A673 (cell line): Measurements from ENCODE around the gene RCBTB2. TPM values are rescaled to one million over a fixed set of nuclear protein-coding genes. Genes with fewer than 3 reads are reported as not detected.

ENCODE experiments used
- BruUV-seq: library from RNA; stranded (reverse); fragments of 400-500 nt; replicated peaks from 2 replicates; lab custom pipeline; 2021; lab: Mats Ljungman, UMichigan
- CTCF ChIA-PET: fragments of 300-600 bp; sonication (Branson Sonifier 250); formaldehyde crosslinking; loops from one replicate; lab custom pipeline; 2022; ENCODE audit warnings: antibody characterized with exemption; lab: Charles Lee
- POLR2A ChIA-PET: fragments of 300-600 bp; sonication (Branson Sonifier 250); formaldehyde crosslinking; loops from one replicate; lab custom pipeline; 2022; ENCODE audit warnings: antibody characterized with exemption; ENCODE audit not compliant: low non-redundant PET; lab: Charles Lee
- DNase-seq: peaks from one replicate; pipeline ENCODE4 v3.0.0-alpha.2; 2015; ENCODE audit warnings: low spot score
- H3K27ac ChIP-seq: fragments of 200-600 bp; sonication (generic); 2 replicates; pipeline ENCODE4 v1.5.1; 2016; ENCODE audit warnings: mixed run types, low read depth, mild to moderate bottlenecking, mixed read lengths, antibody characterized with exemption, low read length; ENCODE audit not compliant: poor library complexity, severe bottlenecking
- H3K27me3 ChIP-seq: fragments of 200-600 bp; sonication (generic); replicated peaks from 2 replicates; pipeline ENCODE4 v1.6.1; 2017; ENCODE audit warnings: mixed run types, low read depth, mild to moderate bottlenecking, mixed read lengths, antibody characterized with exemption, low read length; ENCODE audit not compliant: insufficient read depth, poor library complexity
- H3K36me3 ChIP-seq: fragments of 200-600 bp; sonication (generic); 2 replicates; pipeline ENCODE4 v1.6.1; 2016; ENCODE audit warnings: mixed run types, mild to moderate bottlenecking, mixed read lengths, antibody characterized with exemption, low read length; ENCODE audit not compliant: insufficient read depth, poor library complexity, severe bottlenecking
- H3K4me1 ChIP-seq: fragments of 200-600 bp; sonication (generic); 2 replicates; pipeline ENCODE4 v1.6.1; 2017; ENCODE audit warnings: mixed run types, mild to moderate bottlenecking, mixed read lengths, antibody characterized with exemption, low read length; ENCODE audit not compliant: insufficient read depth, poor library complexity, severe bottlenecking
- H3K4me3 ChIP-seq: fragments of 200-600 bp; sonication (generic); 2 replicates; pipeline ENCODE4 v1.5.1; 2016; ENCODE audit warnings: low read depth, mixed run types, mild to moderate bottlenecking, mixed read lengths, low read length; ENCODE audit not compliant: poor library complexity, severe bottlenecking
- H3K9me3 ChIP-seq: fragments of 200-600 bp; sonication (generic); 2 replicates; pipeline ENCODE4 v1.6.1; 2016; ENCODE audit warnings: mixed run types, low read depth, mild to moderate bottlenecking, mixed read lengths, antibody characterized with exemption, low read length; ENCODE audit not compliant: poor library complexity, severe bottlenecking
- EZH2 ChIP-seq: fragments of 200-600 bp; sonication (generic); IDR thresholded peaks from 2 replicates; pipeline ENCODE4 v1.6.1; 2017; ENCODE audit warnings: borderline replicate concordance, low read depth, mild to moderate bottlenecking, mixed read lengths, antibody characterized with exemption, low read length; ENCODE audit not compliant: poor library complexity, severe bottlenecking
- intact Hi-C: fragments of 100-400 bp; cut with micrococcal nuclease; formaldehyde crosslinking; loops from one replicate; pipeline ENCODE4 v1.10.0; 2022; ENCODE audit not compliant: unreplicated experiment
- total RNA-seq: library from RNA; stranded (reverse); gene quantifications from 2 replicates; pipeline ENCODE4 v1.2.3, GENCODE V29; 2021
- TF ChIP-seq, protein P1 (sequence below): fragments of 300-800, 200-600 bp; sonication (generic); conservative IDR thresholded peaks from 2 replicates; pipeline ENCODE4 v1.5.1; 2017; ENCODE audit warnings: low read depth, mild to moderate bottlenecking, antibody characterized with exemption, low read length, moderate library complexity, mixed read lengths

The RCBTB2 gene
- total RNA-seq, 1 experiment from 2014 or later: 6.3 TPM

DNA sequence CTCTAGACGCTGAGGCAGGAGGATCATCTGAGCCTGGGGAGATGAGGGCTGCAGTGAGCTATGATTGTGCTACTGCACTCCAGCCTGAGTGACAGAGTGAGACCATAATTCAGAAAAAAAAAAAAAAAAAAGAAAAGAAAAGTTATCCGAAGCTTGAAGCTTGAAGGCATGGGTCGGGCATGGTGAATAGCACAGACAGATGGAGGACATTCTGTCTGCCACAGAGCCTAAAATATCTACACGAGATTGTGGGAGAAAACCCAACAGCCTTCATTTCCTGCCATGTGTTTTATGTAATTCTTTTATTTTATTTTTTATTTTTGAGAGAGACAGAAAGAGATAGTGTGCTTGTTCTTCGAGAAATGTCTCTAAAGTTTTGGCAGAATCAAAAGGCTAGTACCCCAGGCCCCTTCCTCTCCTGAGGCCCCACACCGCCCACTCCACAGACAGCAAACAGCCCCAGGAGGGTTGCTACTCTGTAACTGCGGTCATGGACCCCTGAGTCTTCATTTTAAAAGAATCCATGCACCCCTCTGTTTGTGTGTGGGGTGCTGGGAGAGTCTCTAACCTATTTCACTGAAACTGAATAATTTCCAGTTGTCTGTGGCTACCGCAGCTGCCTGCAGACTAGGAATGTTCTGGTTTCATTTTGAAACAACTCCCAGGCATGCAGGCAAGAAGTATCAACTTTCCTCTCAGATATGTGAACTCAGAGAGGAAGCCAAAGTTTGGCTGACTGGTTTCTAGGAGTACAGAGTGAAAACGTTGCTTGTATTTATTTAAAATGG, 38.4 kb upstream of the RCBTB2 start:
- DNase-seq: no peak
- no peaks in the 10 kb centered on the region for H3K9me3 ChIP-seq
- ChIA-PET CTCF (interaction anchor here (0.5 kb wide), 1 partner anchor 9 kb away, joined by 3 read pairs; no protein-coding TSS in a partner anchor), POLR2A (no interaction called here)
- TF ChIP-seq, protein P1, sequence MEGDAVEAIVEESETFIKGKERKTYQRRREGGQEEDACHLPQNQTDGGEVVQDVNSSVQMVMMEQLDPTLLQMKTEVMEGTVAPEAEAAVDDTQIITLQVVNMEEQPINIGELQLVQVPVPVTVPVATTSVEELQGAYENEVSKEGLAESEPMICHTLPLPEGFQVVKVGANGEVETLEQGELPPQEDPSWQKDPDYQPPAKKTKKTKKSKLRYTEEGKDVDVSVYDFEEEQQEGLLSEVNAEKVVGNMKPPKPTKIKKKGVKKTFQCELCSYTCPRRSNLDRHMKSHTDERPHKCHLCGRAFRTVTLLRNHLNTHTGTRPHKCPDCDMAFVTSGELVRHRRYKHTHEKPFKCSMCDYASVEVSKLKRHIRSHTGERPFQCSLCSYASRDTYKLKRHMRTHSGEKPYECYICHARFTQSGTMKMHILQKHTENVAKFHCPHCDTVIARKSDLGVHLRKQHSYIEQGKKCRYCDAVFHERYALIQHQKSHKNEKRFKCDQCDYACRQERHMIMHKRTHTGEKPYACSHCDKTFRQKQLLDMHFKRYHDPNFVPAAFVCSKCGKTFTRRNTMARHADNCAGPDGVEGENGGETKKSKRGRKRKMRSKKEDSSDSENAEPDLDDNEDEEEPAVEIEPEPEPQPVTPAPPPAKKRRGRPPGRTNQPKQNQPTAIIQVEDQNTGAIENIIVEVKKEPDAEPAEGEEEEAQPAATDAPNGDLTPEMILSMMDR: no peak
- TF ChIP-seq EZH2: no peak
- no TSS peak for BruUV-seq
- no peak overlapping the region for H3K4me3 ChIP-seq
- H3K36me3 ChIP-seq: no peaks in the 10 kb centered on the region
- H3K4me1 ChIP-seq: peaks cover 7% of the 10 kb centered on the region
- peak overlapping the region; percentile 25 for H3K27ac ChIP-seq
- intact Hi-C loops: loop anchor here (10.0 kb wide), 1 partner anchor 337 kb away; the partner anchor contains the start of gene ITM2B
- H3K27me3 ChIP-seq: no peaks in the 10 kb centered on the region

DNA sequence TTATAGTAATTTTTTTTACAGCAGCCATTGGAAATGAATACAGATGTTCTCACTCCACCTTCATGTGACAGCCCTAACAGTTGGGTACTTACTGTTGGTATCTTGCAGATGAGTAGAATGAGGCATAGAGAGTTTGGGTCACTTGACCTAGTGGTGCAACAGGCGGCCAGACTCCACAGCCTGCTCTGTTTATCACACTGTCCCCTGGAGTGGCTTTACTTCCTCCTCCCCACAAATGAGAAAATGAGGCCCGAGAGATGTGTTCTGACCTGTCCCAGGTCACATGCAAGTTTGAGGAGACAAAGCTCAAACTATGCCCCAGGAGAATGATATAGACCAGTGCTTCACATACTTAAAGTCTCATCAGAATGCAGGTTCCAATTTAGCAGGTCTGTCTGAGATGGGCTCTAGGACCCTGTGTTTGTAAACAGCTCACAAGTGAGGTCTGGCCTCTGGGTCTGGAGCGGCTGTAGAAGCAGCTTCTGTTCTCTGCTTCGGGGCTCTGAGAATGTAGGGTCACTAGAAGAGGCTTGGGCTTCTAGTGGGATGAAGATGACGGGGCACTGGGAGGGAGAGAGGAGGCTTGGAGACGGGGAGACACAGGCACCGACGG, 37.4 kb upstream of the RCBTB2 start:
- Histone ChIP-seq H3K4me1 (peaks cover 7% of the 10 kb centered on the region), H3K27ac (no peak overlapping the region), H3K9me3 (no peaks in the 10 kb centered on the region), H3K4me3 (no peak overlapping the region), H3K36me3 (no peaks in the 10 kb centered on the region), H3K27me3 (no peaks in the 10 kb centered on the region)
- TF ChIP-seq, protein P1: no peak
- no peak for TF ChIP-seq EZH2
- BruUV-seq: no TSS peak
- CTCF ChIA-PET: no interaction called here
- no peak for DNase-seq
- intact Hi-C loops: loop anchor here (10.0 kb wide), 1 partner anchor 336 kb away; the partner anchor contains the start of gene ITM2B
- POLR2A ChIA-PET: interaction anchor here (0.6 kb wide), 1 partner anchor 242 kb away, joined by 3 read pairs; no protein-coding TSS in a partner anchor

DNA sequence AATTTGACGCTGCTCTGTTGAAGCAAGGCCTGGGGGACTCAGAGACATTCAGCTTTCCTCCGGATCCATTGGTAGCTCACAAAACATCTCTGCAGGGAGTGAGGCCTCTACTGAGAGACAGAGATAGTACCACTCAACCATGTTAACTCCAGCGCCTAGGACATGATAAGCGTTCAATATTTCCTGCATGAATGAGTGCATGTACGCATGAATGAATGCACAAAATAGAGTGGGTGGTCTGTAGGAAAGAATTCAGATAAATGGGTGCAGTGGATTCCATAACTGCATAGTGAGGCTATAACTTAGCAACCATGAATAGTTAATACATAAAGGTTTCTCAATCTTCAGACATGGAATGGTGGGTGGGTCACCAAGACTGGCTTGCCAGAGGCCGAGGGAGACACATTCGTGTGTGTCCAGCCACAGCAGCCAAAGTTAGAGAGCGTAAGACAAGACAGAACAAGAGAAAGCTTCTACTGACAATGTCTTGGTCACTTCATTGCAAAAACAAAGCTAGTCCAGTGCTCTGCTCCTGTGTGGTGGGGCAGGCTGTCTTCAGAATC, 36.3 kb upstream of the RCBTB2 start:
- no peaks in the 10 kb centered on the region for H3K27me3 ChIP-seq
- no peaks in the 10 kb centered on the region for H3K36me3 ChIP-seq
- DNase-seq: no peak
- CTCF ChIA-PET: no interaction called here
- H3K4me3 ChIP-seq: no peak overlapping the region
- no TSS peak for BruUV-seq
- no peak overlapping the region for H3K27ac ChIP-seq
- TF ChIP-seq, protein P1: no peak
- no peak for TF ChIP-seq EZH2
- peaks cover 7% of the 10 kb centered on the region for H3K4me1 ChIP-seq
- intact Hi-C loops: no loop called here
- no peaks in the 10 kb centered on the region for H3K9me3 ChIP-seq
- POLR2A ChIA-PET: no interaction called here
